KG1 (cell line): ENCODE measurements around the gene ICAM5.
"Not testable (repeated sequence)": the region's sequence is repeated elsewhere in the genome, so short reads cannot be mapped to it uniquely, and the experiment has no call there.

ENCODE experiments used
- DNase-seq: peaks from one replicate; lab custom pipeline; 2025; lab: John Stamatoyannopoulos, UW

ICAM5 gene

DNA sequence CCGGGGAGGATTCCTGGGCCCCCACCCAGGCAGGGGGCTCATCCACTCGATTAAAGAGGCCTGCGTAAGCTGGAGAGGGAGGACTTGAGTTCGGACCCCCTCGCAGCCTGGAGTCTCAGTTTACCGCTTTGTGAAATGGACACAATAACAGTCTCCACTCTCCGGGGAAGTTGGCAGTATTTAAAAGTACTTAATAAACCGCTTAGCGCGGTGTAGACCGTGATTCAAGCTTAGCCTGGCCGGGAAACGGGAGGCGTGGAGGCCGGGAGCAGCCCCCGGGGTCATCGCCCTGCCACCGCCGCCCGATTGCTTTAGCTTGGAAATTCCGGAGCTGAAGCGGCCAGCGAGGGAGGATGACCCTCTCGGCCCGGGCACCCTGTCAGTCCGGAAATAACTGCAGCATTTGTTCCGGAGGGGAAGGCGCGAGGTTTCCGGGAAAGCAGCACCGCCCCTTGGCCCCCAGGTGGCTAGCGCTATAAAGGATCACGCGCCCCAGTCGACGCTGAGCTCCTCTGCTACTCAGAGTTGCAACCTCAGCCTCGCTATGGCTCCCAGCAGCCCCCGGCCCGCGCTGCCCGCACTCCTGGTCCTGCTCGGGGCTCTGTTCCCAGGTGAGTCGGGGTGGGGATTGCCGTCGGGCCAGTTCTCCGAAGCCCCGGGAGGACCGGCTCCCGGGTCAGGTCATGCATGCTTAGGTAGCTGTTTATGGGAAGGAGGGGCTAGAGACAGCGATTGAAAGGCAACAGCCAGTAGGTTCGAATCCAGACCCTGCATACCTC lies 18.9 kb upstream of the ICAM5 start, which contains the start of gene ICAM1:
Gene ICAM1 (plus strand): TSS at position 505 of the 779 bp plus-strand sequence. CDS start 40 bp downstream, at position 545.
- DNase-seq: peak; percentile 79

GRCh38 chr19:10271543-10272086 lies 18.1 kb upstream of the ICAM5 start:
- no peak for DNase-seq

- DNase-seq: no peak
These were observed 15.2 kb upstream of the ICAM5 start for GRCh38 chr19:10274589-10274988.

GRCh38 chr19:10277795-10278589 lies 11.8 kb upstream of the ICAM5 start:
- no peak for DNase-seq

GRCh38 chr19:10278935-10279334 lies 10.8 kb upstream of the ICAM5 start:
- DNase-seq: no peak

- DNase-seq: no peak
These were observed 9.9 kb upstream of the ICAM5 start for GRCh38 chr19:10279737-10280442.

- DNase-seq: not testable (repeated sequence)
These were observed 7.7 kb upstream of the ICAM5 start for GRCh38 chr19:10282043-10282442.

- DNase-seq: no peak
These were observed 6.3 kb upstream of the ICAM5 start for GRCh38 chr19:10283301-10284064.

DNA sequence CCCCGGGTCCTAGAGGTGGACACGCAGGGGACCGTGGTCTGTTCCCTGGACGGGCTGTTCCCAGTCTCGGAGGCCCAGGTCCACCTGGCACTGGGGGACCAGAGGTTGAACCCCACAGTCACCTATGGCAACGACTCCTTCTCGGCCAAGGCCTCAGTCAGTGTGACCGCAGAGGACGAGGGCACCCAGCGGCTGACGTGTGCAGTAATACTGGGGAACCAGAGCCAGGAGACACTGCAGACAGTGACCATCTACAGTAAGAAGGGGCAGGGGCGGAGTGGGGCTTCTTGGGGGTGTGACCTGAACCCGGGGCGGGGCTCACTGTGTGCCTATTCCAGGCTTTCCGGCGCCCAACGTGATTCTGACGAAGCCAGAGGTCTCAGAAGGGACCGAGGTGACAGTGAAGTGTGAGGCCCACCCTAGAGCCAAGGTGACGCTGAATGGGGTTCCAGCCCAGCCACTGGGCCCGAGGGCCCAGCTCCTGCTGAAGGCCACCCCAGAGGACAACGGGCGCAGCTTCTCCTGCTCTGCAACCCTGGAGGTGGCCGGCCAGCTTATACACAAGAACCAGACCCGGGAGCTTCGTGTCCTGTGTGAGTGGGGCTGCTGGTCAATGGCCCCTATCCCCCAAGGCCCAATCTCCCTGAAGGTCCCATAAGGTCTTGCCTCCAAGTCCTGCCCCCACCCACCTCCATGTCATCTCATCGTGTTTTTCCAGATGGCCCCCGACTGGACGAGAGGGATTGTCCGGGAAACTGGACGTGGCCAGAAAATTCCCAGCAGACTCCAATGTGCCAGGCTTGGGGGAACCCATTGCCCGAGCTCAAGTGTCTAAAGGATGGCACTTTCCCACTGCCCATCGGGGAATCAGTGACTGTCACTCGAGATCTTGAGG lies 5.4 kb upstream of the ICAM5 start:
- no peak for DNase-seq

- no peak for DNase-seq
These were observed 4.8 kb upstream of the ICAM5 start for GRCh38 chr19:10284960-10285278.

DNA sequence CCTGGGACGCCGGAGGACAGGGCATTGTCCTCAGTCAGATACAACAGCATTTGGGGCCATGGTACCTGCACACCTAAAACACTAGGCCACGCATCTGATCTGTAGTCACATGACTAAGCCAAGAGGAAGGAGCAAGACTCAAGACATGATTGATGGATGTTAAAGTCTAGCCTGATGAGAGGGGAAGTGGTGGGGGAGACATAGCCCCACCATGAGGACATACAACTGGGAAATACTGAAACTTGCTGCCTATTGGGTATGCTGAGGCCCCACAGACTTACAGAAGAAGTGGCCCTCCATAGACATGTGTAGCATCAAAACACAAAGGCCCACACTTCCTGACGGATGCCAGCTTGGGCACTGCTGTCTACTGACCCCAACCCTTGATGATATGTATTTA lies 4.4 kb upstream of the ICAM5 start:
- DNase-seq: no peak

DNA sequence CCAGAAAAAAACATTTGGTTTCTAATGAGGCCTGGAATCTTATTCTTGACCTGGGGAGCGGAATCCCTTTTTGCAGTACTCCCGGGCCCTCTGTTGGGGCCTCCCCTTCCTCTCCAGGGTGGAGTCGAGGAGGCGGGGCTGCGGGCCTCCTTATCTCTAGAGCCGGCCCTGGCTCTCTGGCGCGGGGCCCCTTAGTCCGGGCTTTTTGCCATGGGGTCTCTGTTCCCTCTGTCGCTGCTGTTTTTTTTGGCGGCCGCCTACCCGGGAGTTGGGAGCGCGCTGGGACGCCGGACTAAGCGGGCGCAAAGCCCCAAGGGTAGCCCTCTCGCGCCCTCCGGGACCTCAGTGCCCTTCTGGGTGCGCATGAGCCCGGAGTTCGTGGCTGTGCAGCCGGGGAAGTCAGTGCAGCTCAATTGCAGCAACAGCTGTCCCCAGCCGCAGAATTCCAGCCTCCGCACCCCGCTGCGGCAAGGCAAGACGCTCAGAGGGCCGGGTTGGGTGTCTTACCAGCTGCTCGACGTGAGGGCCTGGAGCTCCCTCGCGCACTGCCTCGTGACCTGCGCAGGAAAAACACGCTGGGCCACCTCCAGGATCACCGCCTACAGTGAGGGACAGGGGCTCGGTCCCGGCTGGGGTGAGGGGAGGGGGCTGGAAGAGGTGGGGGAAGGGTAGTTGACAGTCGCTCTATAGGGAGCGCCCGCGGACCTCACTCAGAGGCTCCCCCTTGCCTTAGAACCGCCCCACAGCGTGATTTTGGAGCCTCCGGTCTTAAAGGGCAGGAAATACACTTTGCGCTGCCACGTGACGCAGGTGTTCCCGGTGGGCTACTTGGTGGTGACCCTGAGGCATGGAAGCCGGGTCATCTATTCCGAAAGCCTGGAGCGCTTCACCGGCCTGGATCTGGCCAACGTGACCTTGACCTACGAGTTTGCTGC lies 2.7 kb upstream of the ICAM5 start, which contains the start of gene ICAM4:
Gene ICAM4 (plus strand): TSS at position 153 of the 935 bp plus-strand sequence. CDS start 58 bp downstream, at position 211.
- no peak for DNase-seq

- DNase-seq: no peak
These were observed 1.0 kb upstream of the ICAM5 start for GRCh38 chr19:10288662-10289166.

DNA sequence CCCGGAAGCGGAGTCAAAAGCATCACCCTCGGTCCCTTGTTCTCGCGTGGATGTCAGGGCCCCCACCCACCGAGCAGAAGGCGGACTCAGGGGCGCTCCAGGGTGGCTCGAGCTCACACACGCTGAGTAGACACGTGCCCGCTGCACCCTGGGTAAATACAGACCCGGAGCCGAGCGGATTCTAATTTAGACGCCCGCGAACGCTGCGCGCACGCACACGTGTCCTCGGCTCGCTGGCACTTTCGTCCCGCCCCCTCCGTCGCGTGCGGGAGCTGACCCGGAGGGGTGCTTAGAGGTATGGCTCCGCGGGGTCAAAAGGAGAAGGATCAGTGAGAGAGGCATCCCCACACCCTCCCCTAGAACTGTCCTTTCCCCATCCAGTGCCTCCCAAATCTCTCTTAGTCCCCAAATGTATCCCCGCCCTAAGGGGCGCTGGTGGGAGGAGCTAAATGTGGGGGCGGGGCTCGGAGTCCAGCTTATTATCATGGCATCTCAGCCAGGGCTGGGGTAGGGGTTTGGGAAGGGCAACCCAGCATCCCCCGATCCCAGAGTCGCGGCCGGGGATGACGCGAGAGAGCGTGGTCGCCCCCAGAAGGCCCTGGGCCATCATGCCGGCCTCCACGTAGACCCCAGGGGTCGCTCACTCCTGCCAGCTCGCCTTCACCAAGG lies 451 bp upstream of the ICAM5 start:
- no peak for DNase-seq

DNA sequence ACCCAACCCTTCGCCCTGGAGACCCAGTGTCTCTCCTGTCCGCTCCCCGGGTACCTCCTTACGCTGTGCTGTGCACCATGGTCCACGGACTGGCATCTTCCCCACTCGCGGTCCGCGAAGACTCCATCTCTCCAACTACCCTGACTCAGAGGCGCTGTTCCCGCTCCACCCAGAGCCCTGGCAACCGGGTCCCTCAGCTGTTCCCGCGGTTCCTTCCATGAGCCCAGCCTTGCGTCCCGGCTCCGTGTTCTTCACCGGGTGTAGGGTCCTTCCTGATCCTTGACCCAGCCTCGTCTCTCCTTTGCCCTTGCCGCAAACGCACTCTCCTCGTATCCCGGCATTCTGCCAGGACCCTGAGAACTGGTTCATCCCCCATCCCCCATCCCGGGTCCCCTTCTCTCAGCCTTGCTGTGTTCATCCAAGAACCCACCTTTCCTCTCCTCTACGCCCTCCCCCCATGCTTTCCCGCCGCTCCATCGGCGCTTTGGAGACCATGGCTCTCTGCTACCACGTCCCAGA lies 664 bp downstream of the ICAM5 start:
- no peak for DNase-seq

DNA sequence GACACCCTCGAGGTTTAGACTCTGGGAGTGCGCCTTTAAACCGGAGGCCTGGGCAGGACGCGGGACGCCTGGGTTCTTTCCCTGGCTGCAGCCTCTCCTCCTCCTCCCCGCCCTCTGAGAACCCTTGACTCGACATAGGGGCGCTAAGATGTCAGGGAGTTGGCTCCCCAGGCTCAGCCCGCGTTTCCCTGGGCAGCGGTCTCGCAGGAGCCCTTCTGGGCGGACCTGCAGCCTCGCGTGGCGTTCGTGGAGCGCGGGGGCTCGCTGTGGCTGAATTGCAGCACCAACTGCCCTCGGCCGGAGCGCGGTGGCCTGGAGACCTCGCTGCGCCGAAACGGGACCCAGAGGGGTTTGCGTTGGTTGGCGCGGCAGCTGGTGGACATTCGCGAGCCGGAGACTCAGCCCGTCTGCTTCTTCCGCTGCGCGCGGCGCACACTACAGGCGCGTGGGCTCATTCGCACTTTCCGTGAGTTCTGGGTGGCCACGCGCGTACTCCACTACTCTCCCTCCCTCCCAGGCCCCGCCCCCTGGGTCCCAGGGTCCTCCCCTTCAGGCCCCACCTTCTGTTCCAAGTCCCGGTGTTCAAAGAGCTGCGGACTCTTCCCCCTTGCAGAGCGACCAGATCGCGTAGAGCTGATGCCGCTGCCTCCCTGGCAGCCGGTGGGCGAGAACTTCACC lies 1.3 kb downstream of the ICAM5 start:
- peak; percentile 11 for DNase-seq

GRCh38 chr19:10291554-10292205 lies 1.9 kb downstream of the ICAM5 start:
- no peak for DNase-seq
